Skeletal muscle cell (primary cell): Measurements from ENCODE around the gene MYO1C.
"Not testable (repeated sequence)": the region's sequence is repeated elsewhere in the genome, so short reads cannot be mapped to it uniquely, and the experiment has no call there.

Experiments
- DNase-seq: peaks from one replicate; pipeline ENCODE4 v3.0.0-alpha.2; 2010; ENCODE audit warnings: low read depth
- H3K4me3 ChIP-seq: 2 replicates; pipeline ENCODE4 v1.5.1; 2011; ENCODE audit warnings: low read depth, mild to moderate bottlenecking, control low read depth, low read length, moderate library complexity

MYO1C gene

DNA sequence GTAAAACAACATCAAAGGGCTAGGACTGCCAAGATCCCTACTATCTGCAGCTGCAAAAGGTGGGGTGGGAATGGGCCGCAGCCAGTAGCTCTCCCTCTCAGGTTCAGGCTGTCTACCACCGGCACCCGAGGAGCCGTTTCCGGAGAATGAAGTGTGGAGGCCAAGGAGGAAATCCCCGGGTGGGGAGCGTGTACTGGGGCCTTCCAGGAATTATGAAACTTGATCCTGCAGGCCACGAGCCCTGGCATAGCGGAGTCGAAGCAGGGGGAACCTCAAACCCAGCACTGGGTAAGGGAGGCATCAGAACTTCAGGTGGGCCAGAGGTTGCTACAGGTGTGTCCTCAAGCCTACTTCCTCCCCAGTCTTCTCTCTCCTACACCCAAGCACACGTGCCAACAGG lies 18.8 kb upstream of the MYO1C start:
- DNase-seq, result no peak
- no peak overlapping the region for H3K4me3 ChIP-seq

- no peak overlapping the region for H3K4me3 ChIP-seq
- DNase-seq, result no peak
These were observed 16.9 kb upstream of the MYO1C start for GRCh38 chr17:1509290-1509881.

GRCh38 chr17:1508709-1509108 lies 16.2 kb upstream of the MYO1C start:
- DNase-seq, H3K4me3 ChIP-seq: not testable (repeated sequence)

GRCh38 chr17:1506649-1507267 lies 14.3 kb upstream of the MYO1C start:
- H3K4me3 ChIP-seq, result no peak overlapping the region
- no peak for DNase-seq

GRCh38 chr17:1505586-1505985 lies 13.1 kb upstream of the MYO1C start:
- DNase-seq, result no peak
- no peak overlapping the region for H3K4me3 ChIP-seq

GRCh38 chr17:1504866-1505265 lies 12.4 kb upstream of the MYO1C start:
- no peak overlapping the region for H3K4me3 ChIP-seq

DNA sequence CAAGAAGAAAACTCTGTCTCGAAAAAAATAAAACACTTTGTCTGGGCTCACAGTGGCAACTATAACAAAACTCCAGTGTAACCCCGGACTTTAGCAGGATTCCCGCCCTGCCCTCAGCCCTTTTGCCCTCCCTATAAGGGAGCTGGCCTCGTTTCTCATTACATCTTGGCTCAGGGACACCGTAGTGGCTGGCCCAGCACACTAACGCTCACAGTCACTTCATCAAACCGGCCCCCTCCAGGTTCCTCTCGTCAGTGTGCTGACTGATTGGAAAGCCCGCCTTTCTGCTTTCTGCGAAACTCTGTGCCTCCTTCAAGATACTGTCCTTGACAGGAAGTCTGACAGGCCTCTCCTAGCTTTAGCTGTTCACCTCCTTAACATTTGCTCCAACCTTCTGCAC lies 11.2 kb upstream of the MYO1C start:
- H3K4me3 ChIP-seq, result no peak overlapping the region
- DNase-seq, result no peak

More at GRCh38 chr17:1504866-1505265, 12.4 kb upstream of the MYO1C start:
- DNase-seq, result no peak

DNA sequence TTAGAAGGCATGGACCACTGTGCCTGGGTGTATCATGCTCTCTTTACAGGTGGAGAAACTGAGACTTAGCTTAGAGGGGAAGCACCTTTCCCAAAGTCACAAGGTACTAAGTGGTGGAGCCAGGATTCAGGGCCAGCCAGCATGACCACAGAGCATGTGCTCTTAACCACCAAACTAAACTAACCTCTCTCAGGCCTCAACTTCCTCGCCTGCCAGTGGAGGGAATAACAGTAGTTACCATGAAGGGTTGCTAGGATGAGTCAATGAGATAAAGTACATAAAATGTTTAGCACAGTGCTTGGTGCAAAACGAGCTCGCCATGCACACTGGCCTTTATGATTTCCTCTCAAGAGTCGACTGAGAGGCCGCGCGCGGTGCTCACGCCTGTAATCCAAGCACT lies 6.4 kb upstream of the MYO1C start:
- H3K4me3 ChIP-seq, result no peak overlapping the region
- DNase-seq, result no peak

DNA sequence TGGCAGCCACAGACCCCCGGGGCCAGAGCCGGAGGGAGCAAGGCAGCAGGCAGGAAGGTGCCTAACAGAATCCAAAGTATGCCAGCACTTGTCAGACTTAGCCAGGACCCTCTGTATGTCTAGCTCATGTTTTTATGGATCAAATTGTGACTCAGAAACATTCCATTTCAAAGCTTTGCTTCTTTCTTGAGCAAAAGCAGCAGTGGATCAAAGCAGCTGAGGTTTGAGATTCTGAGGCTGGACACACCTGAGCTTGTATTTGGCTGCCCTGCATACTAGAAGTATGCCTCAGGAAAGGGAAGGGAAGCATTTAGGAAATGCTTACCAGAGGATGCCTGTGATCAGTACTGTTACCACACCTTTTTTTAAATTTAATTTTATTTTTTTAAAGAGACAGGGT lies 5.7 kb upstream of the MYO1C start:
- no peak for DNase-seq
- no peak overlapping the region for H3K4me3 ChIP-seq

DNA sequence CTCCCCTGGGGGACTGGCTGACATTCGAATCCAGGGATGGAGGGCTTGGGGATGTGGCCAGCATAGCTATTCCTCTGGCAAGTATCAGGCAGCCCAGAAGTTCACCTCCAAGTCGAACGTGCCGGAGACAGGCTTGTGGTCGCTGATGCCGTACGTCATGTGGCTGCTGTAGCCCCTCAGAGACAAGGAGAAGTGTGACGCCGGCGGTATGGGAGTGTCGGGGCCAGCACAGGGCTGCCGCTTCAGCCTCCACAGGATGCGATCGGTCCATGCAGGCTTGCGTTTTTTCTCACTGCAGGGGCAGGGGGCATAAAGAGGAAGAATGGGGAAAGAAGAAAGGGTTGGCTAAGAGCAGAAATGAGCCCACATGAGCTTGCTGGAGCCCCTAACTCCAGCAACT lies 5.3 kb upstream of the MYO1C start:
- no peak overlapping the region for H3K4me3 ChIP-seq
- no peak for DNase-seq

GRCh38 chr17:1496869-1497268 lies 4.4 kb upstream of the MYO1C start:
- DNase-seq, result no peak
- H3K4me3 ChIP-seq, result no peak overlapping the region

- no peak for DNase-seq
- H3K4me3 ChIP-seq, result no peak overlapping the region
These were observed 2.9 kb upstream of the MYO1C start for GRCh38 chr17:1495265-1495989.

DNA sequence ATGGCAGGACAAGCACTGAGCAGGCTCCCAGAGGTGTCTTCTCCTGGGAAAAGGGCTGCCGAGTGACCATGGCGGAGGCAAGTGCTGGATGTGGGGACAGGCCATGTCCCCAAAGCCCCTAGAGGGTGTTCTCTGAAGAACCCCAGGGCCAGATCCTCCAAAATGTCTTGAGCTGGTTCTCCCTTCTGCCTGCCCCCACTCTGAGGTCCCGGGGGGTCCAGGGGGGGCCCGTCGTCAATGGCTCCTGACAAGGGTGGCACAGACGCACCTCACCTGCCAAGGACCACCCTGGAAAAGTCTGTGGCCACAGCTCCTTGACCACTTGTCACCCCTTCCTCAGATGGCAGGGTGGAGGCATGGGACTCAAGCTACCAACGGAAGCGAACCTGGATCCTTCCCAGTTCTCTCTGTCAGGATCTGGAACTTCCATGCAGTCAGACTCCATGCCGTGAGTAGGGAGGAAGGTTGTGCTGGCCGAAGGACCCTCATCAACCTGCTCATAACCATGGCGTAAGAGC lies 2.3 kb upstream of the MYO1C start:
- no peak for DNase-seq
- H3K4me3 ChIP-seq, result no peak overlapping the region

GRCh38 chr17:1494203-1494602 lies 1.7 kb upstream of the MYO1C start:
- DNase-seq, result no peak
- H3K4me3 ChIP-seq, result no peak overlapping the region

DNA sequence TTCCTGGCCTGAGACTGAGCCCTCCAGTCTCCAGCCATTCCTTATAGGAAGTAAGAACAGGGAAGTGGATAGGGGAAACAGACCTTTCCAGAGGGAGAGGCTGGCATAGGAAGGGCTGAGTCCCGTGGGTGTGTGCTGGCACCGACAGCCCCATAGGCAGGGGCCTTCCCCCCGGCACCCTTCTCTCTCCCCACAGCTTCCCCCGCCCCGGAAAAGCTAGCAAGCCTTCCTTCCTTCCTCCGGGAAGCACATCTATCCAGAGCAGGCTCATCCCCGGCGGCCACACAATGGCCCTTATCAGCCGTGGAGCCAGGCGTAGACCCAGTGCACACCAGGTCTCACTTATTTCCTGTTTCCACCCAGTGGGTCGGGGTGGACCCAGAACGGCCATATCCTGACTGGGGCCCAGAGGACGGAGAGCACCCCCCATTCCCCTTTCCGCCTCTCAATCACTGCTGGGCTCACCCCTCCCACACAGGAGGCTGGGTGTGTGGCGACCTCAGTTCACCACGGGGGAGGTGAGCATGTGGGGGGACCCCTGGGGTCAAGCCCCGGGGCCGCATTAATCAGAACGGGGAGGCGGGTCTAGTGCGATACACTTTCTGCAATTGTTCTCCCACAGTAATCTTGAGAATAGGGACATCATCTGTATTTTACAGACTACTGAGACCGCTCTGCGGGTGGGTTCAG lies 950 bp upstream of the MYO1C start:
- no peak for DNase-seq
- no peak overlapping the region for H3K4me3 ChIP-seq

- DNase-seq, result no peak
- H3K4me3 ChIP-seq, result peak overlapping the region; percentile 81
These were observed 840 bp downstream of the MYO1C start for GRCh38 chr17:1491443-1492248.

- peak overlapping the region; percentile 81 for H3K4me3 ChIP-seq
- no peak for DNase-seq
These were observed 1.6 kb downstream of the MYO1C start for GRCh38 chr17:1490643-1491442.

GRCh38 chr17:1488826-1489270 lies 3.6 kb downstream of the MYO1C start:
- H3K4me3 ChIP-seq, result peak overlapping the region; percentile 39
- no peak for DNase-seq
